WTC11 (cell line): ENCODE measurements around the gene ELFN1. TPM values are rescaled to one million over a fixed set of nuclear protein-coding genes. Genes with fewer than 3 reads are reported as not detected.

Experiments
- ATAC-seq: fragments of 200-7000 bp; cut with Tn5 transposase; 2 replicates; pipeline ENCODE4 v1.10.0; 2021; ENCODE audit warnings: mild to moderate bottlenecking, moderate library complexity
- CTCF ChIA-PET: fragments of 300-600 bp; sonication (Branson Sonifier 250); formaldehyde crosslinking; loops from one replicate; lab custom pipeline; 2021; ENCODE audit warnings: antibody characterized with exemption; lab: Charles Lee
- POLR2A ChIA-PET: fragments of 350-600 bp; sonication (Branson Sonifier 250); formaldehyde crosslinking; loops from one replicate; lab custom pipeline; 2021; ENCODE audit warnings: antibody characterized with exemption; lab: Charles Lee
- DNase-seq: peaks from one replicate; pipeline ENCODE4 v3.0.0; 2021; ENCODE audit warnings: low spot score
- H3K27ac Mint-ChIP-seq: 2 replicates; pipeline ENCODE4 v1.8.0; 2021; ENCODE audit warnings: mixed read lengths
- H3K27me3 Mint-ChIP-seq: 2 replicates; pipeline ENCODE4 v1.8.0; 2021; ENCODE audit warnings: low read depth, mild to moderate bottlenecking, moderate library complexity, mixed read lengths
- H3K36me3 Mint-ChIP-seq: 2 replicates; pipeline ENCODE4 v1.8.0; 2021; ENCODE audit warnings: mixed read lengths
- H3K4me1 Mint-ChIP-seq: 2 replicates; pipeline ENCODE4 v1.8.0; 2022; ENCODE audit warnings: mixed read lengths
- H3K4me3 Mint-ChIP-seq: 2 replicates; pipeline ENCODE4 v1.8.0; 2021; ENCODE audit warnings: mild to moderate bottlenecking, moderate library complexity, mixed read lengths
- H3K9me3 Mint-ChIP-seq: 2 replicates; pipeline ENCODE4 v1.8.0; 2021; ENCODE audit warnings: mixed read lengths
- AFF4 ChIP-seq: sonication (generic); formaldehyde crosslinking; IDR thresholded peaks from 2 replicates; pipeline ENCODE4 v1.8.1; 2023; ENCODE audit warnings: mild to moderate bottlenecking, missing genetic modification reagents, borderline replicate concordance
- AR ChIP-seq: fragments of 250-450 bp; sonication (Bioruptor Pico); IDR thresholded peaks from 2 replicates; pipeline ENCODE4 v1.9.0; 2021; ENCODE audit warnings: mild to moderate bottlenecking
- CBFB ChIP-seq: sonication (generic); formaldehyde crosslinking; IDR thresholded peaks from 2 replicates; pipeline ENCODE4 v1.8.1; 2022; ENCODE audit warnings: mild to moderate bottlenecking, low read depth, missing genetic modification reagents
- FOXJ3 ChIP-seq: sonication (generic); formaldehyde crosslinking; IDR thresholded peaks from 2 replicates; pipeline ENCODE4 v1.9.0; 2021; ENCODE audit warnings: missing genetic modification reagents, mild to moderate bottlenecking, borderline replicate concordance
- GRHL2 ChIP-seq: fragments of 250-450 bp; sonication (Bioruptor Pico); IDR thresholded peaks from 2 replicates; pipeline ENCODE4 v1.8.0; 2022; ENCODE audit warnings: mild to moderate bottlenecking, moderate library complexity; ENCODE audit not compliant: insufficient replicate concordance, severe bottlenecking
- JAZF1 ChIP-seq: fragments of 250-450 bp; sonication (Bioruptor Pico); IDR thresholded peaks from 2 replicates; pipeline ENCODE4 v1.9.0; 2021; ENCODE audit warnings: moderate library complexity, mild to moderate bottlenecking, inconsistent platforms
- RORB ChIP-seq: fragments of 250-450 bp; sonication (Bioruptor Pico); IDR thresholded peaks from 2 replicates; pipeline ENCODE4 v1.9.0; 2021; ENCODE audit warnings: mild to moderate bottlenecking
- SMAD4 ChIP-seq: sonication (generic); formaldehyde crosslinking; IDR thresholded peaks from 2 replicates; pipeline ENCODE4 v1.8.0; 2022; ENCODE audit warnings: mild to moderate bottlenecking, missing genetic modification reagents
- SOX15 ChIP-seq: fragments of 250-450 bp; sonication (Bioruptor Pico); IDR thresholded peaks from 2 replicates; pipeline ENCODE4 v1.9.0; 2021; ENCODE audit warnings: mild to moderate bottlenecking
- USF1 ChIP-seq: sonication (generic); formaldehyde crosslinking; IDR thresholded peaks from 2 replicates; pipeline ENCODE4 v1.8.0; 2022; ENCODE audit warnings: mild to moderate bottlenecking, missing genetic modification reagents
- ZMAT4 ChIP-seq: fragments of 250-450 bp; sonication (Bioruptor Pico); IDR thresholded peaks from 2 replicates; pipeline ENCODE4 v1.9.0; 2021; ENCODE audit warnings: mild to moderate bottlenecking
- ZNF121 ChIP-seq: sonication (generic); formaldehyde crosslinking; IDR thresholded peaks from 2 replicates; pipeline ENCODE4 v1.8.0; 2023; ENCODE audit warnings: missing genetic modification reagents
- ZNF671 ChIP-seq: fragments of 250-450 bp; sonication (Bioruptor Pico); IDR thresholded peaks from 2 replicates; pipeline ENCODE4 v1.8.0; 2021; ENCODE audit warnings: mild to moderate bottlenecking
- total RNA-seq: library from RNA; stranded (reverse); gene quantifications from 3 replicates; pipeline ENCODE4 v1.2.3, GENCODE V29; 2021

Gene ELFN1
- total RNA-seq, 1 experiment from 2014 or later: 4.6 TPM

- peaks cover 5% of the 10 kb centered on the region for H3K9me3 Mint-ChIP-seq
- ATAC-seq (no peak), DNase-seq (no peak)
- no peak overlapping the region for H3K27ac Mint-ChIP-seq
- H3K4me1 Mint-ChIP-seq: no peaks in the 10 kb centered on the region
- ChIA-PET CTCF (interaction anchor here (0.6 to 1.9 kb wide), 7 partner anchors 8 to 200 kb away, joined by 3 to 5 read pairs (median 4); no protein-coding TSS in a partner anchor), POLR2A (no interaction called here)
- TF ChIP-seq ZNF671 (CRISPR knock-in tag): no peak
- TF ChIP-seq USF1 (CRISPR knock-in tag): no peak
- TF ChIP-seq JAZF1 (CRISPR knock-in tag): no peak
- TF ChIP-seq CBFB (CRISPR knock-in tag): no peak
- no peak overlapping the region for H3K4me3 Mint-ChIP-seq
- H3K27me3 Mint-ChIP-seq: no peaks in the 10 kb centered on the region; the same call in 1 of the 2 replicates
- H3K36me3 Mint-ChIP-seq: peaks cover 11% of the 10 kb centered on the region
These were observed 28.3 kb upstream of the ELFN1 start for GRCh38 chr7:1641661-1642260.

- Mint-ChIP-seq H3K27me3 (no peaks in the 10 kb centered on the region; the same call in 1 of the 2 replicates), H3K4me3 (no peak overlapping the region), H3K9me3 (peaks cover under 1% of the 10 kb centered on the region), H3K36me3 (peaks cover 6% of the 10 kb centered on the region), H3K27ac (no peak overlapping the region), H3K4me1 (no peaks in the 10 kb centered on the region)
- TF ChIP-seq AFF4 (no peak), SMAD4 (CRISPR knock-in tag) (no peak), ZMAT4 (no peak), SOX15 (CRISPR knock-in tag) (no peak), RORB (CRISPR knock-in tag) (no peak), FOXJ3 (CRISPR knock-in tag) (no peak)
- ChIA-PET POLR2A (no interaction called here), CTCF (no interaction called here)
- DNase-seq: no peak
- ATAC-seq: no peak
These were observed 27.8 kb upstream of the ELFN1 start for GRCh38 chr7:1642291-1642731.

GRCh38 chr7:1643270-1644092 is 26.6 kb upstream of the ELFN1 start:
- ChIA-PET CTCF (no interaction called here), POLR2A (no interaction called here)
- no peaks in the 10 kb centered on the region; the same call in 1 of the 2 replicates for H3K27me3 Mint-ChIP-seq
- no peak overlapping the region for H3K27ac Mint-ChIP-seq
- no peak for DNase-seq
- no peaks in the 10 kb centered on the region for H3K9me3 Mint-ChIP-seq
- no peaks in the 10 kb centered on the region for H3K4me1 Mint-ChIP-seq
- no peak for ATAC-seq
- TF ChIP-seq ZNF121 (0 out of 2 replicates have a peak, but pooled peaks have one; percentile 52), GRHL2 (CRISPR knock-in tag) (no peak), AR (CRISPR knock-in tag) (no peak)
- TF ChIP-seq, all 79 proteins: peak for 1
- Mint-ChIP-seq H3K4me3 (no peak overlapping the region), H3K36me3 (no peaks in the 10 kb centered on the region)
